Measurements from ENCODE around the gene NFIC. TPM values are rescaled to one million over a fixed set of nuclear protein-coding genes. Genes with fewer than 3 reads are reported as not detected.

The NFIC gene
- polyA plus RNA-seq, 1 of the 3 experiments (the other 2 are of a cell fraction), result 7.2 TPM

GRCh38 chr19:3359015-3359918, 7.1 kb upstream of the NFIC start:
- H3K4me3 ChIP-seq (ENCODE audit: low read depth in 2 of 2, low read length in 1 of 2), result peak overlapping the region; percentile 71 to 74
- H3K27me3 ChIP-seq (ENCODE audit: insufficient read depth), result no peaks in the 10 kb centered on the region
- TF ChIP-seq GATA2 (CRISPR knock-in tag; IDR thresholded peaks at IDR 0.05) (no peak), NRF1 (IDR thresholded peaks at IDR 0.05; ENCODE audit: low read depth, low read length) (peak; percentile 56), MXI1 (IDR thresholded peaks at IDR 0.05; ENCODE audit: low read depth, low read length) (peak; percentile 43)
- H3K79me2 ChIP-seq (ENCODE audit: insufficient read depth), result peaks cover 33% of the 10 kb centered on the region; the same call in 1 of the 2 replicates
- H3K9ac ChIP-seq, result peak overlapping the region; percentile 87
- peaks cover 0 to 24% of the 10 kb centered on the region in 2 experiments; a peak in 1 of 4 replicates for H3K4me1 ChIP-seq (ENCODE audit: control insufficient read depth in 1 of 2, insufficient read depth in 2 of 2, low read depth in 1 of 2, low read length in 1 of 2)
- peak overlapping the region; percentile 99 for H3K4me2 ChIP-seq
- H3K27ac ChIP-seq (ENCODE audit: low read depth in 2 of 2, low read length in 1 of 2), result peak overlapping the region in 1 of 2 experiments; percentile 90; a peak in 2 of 4 replicates
- no peaks in the 10 kb centered on the region for H3K36me3 ChIP-seq (replicated peaks in 1 of 2; ENCODE audit: control insufficient read depth in 1 of 2, insufficient read depth in 2 of 2, low read length in 1 of 2)
- H4K20me1 ChIP-seq (ENCODE audit: insufficient read depth), result peaks cover 7% of the 10 kb centered on the region; the same call in 1 of the 2 replicates
- 3% methylated on average over 6 of the region's 129 CpGs for WGBS (ENCODE audit: low lambda C conversion rate)
- peaks cover 18% of the 10 kb centered on the region for H3F3A ChIP-seq (replicated peaks; ENCODE audit: insufficient read depth)
- no peaks in the 10 kb centered on the region for H3K9me2 ChIP-seq
- DNase-seq, result peak; percentile 92
- H3K9me3 ChIP-seq, result no peaks in the 10 kb centered on the region
- peak overlapping the region; percentile 56; the same call in 1 of the 2 replicates for H2AFZ ChIP-seq (ENCODE audit: low read depth)
- CTCF ChIA-PET, result interaction anchor here (0.6 to 1.3 kb wide), 4 partner anchors 16 to 112 kb away, joined by 3 to 9 read pairs (median 4); no protein-coding TSS in a partner anchor
- POLR2A ChIA-PET, result interaction anchor here (0.5 to 0.8 kb wide), 3 partner anchors 25 to 70 kb away, joined by 3 to 4 read pairs (median 3); no protein-coding TSS in a partner anchor

GRCh38 chr19:3359919-3360420, 6.4 kb upstream of the NFIC start:
- no CpG with 5 or more reads among the region's 81 CpGs for WGBS (ENCODE audit: low lambda C conversion rate)
- no peaks in the 10 kb centered on the region for H3K9me2 ChIP-seq
- no peak overlapping the region for H2AFZ ChIP-seq (ENCODE audit: low read depth)
- DNase-seq, result peak; percentile 87
- H3K4me3 ChIP-seq (ENCODE audit: low read depth in 2 of 2, low read length in 1 of 2), result peak overlapping the region; percentile 71 to 76
- peaks cover 40% of the 10 kb centered on the region; the same call in 1 of the 2 replicates for H3K79me2 ChIP-seq (ENCODE audit: insufficient read depth)
- peaks cover 13% of the 10 kb centered on the region; the same call in 1 of the 2 replicates for H4K20me1 ChIP-seq (ENCODE audit: insufficient read depth)
- peak overlapping the region; percentile 87 for H3K9ac ChIP-seq
- no peaks in the 10 kb centered on the region for H3K36me3 ChIP-seq (replicated peaks in 1 of 2; ENCODE audit: control insufficient read depth in 1 of 2, insufficient read depth in 2 of 2, low read length in 1 of 2)
- no peaks in the 10 kb centered on the region for H3K9me3 ChIP-seq
- H3K4me1 ChIP-seq (ENCODE audit: control insufficient read depth in 1 of 2, insufficient read depth in 2 of 2, low read depth in 1 of 2, low read length in 1 of 2), result peaks cover 0 to 26% of the 10 kb centered on the region in 2 experiments; a peak in 2 of 4 replicates
- H3K27ac ChIP-seq (ENCODE audit: low read depth in 2 of 2, low read length in 1 of 2), result peak overlapping the region in 1 of 2 experiments; percentile 90; a peak in 2 of 4 replicates
- TF ChIP-seq TEAD4 (IDR thresholded peaks at IDR 0.05; ENCODE audit: borderline replicate concordance, insufficient read depth) (no peak), NRF1 (IDR thresholded peaks at IDR 0.05; ENCODE audit: low read depth, low read length) (no peak), GABPA (IDR thresholded peaks at IDR 0.05; ENCODE audit: low read depth) (no peak), SMC3 (IDR thresholded peaks at IDR 0.05; ENCODE audit: low read depth, low read length) (no peak), JUND (IDR thresholded peaks at IDR 0.05) (no peak), IRF3 (IDR thresholded peaks at IDR 0.05; ENCODE audit: low read depth, low read length) (no peak), RXRA (IDR thresholded peaks at IDR 0.05; ENCODE audit: borderline replicate concordance, low read depth) (no peak), EP300 (IDR thresholded peaks at IDR 0.05; ENCODE audit: borderline replicate concordance in 1 of 2, low read depth in 1 of 2, low read length in 1 of 2) (no peak), TAF1 (IDR thresholded peaks at IDR 0.05; ENCODE audit: borderline replicate concordance, low read depth, low read length) (no peak), RAD21 (IDR thresholded peaks at IDR 0.05; ENCODE audit: low read length) (no peak), NFIC (IDR thresholded peaks at IDR 0.05; ENCODE audit: borderline replicate concordance) (no peak), CTCF (IDR thresholded peaks at IDR 0.05) (no peak), CHD2 (IDR thresholded peaks at IDR 0.05; ENCODE audit: low read length, partially characterized antibody) (no peak), GATA2 (CRISPR knock-in tag; IDR thresholded peaks at IDR 0.05) (no peak), MXI1 (IDR thresholded peaks at IDR 0.05; ENCODE audit: low read depth, low read length) (no peak)
- TF ChIP-seq, protein P1, sequence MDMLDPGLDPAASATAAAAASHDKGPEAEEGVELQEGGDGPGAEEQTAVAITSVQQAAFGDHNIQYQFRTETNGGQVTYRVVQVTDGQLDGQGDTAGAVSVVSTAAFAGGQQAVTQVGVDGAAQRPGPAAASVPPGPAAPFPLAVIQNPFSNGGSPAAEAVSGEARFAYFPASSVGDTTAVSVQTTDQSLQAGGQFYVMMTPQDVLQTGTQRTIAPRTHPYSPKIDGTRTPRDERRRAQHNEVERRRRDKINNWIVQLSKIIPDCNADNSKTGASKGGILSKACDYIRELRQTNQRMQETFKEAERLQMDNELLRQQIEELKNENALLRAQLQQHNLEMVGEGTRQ (IDR thresholded peaks at IDR 0.05; ENCODE audit: borderline replicate concordance, low read depth, low read length), result no peak
- H3F3A ChIP-seq (replicated peaks; ENCODE audit: insufficient read depth), result peaks cover 24% of the 10 kb centered on the region
- H3K27me3 ChIP-seq (ENCODE audit: insufficient read depth), result no peaks in the 10 kb centered on the region
- ChIA-PET POLR2A (interaction anchor here (0.5 to 0.8 kb wide), 3 partner anchors 24 to 69 kb away, joined by 3 to 4 read pairs (median 3); no protein-coding TSS in a partner anchor), CTCF (interaction anchor here (0.6 to 1.3 kb wide), 4 partner anchors 17 to 111 kb away, joined by 3 to 9 read pairs (median 4); no protein-coding TSS in a partner anchor)
- H3K4me2 ChIP-seq, result peak overlapping the region; percentile 99

Measured in SK-N-SH (cell line).